HUES48 (cell line): ENCODE results near the gene DGKI.

Experiments
- H3K27ac ChIP-seq: one replicate; pipeline ENCODE4 v1.7.0; 2013; ENCODE audit warnings: low read depth, low read length, inconsistent platforms
- H3K27me3 ChIP-seq: 2 replicates; pipeline ENCODE4 v1.6.1; 2013; ENCODE audit warnings: mild to moderate bottlenecking, low read length; ENCODE audit not compliant: control insufficient read depth, insufficient read depth
- H3K36me3 ChIP-seq: 2 replicates; pipeline ENCODE4 v1.6.1; 2013; ENCODE audit warnings: low read length; ENCODE audit not compliant: control insufficient read depth, insufficient read depth
- H3K4me1 ChIP-seq: 2 replicates; pipeline ENCODE4 v1.6.1; 2013; ENCODE audit warnings: mild to moderate bottlenecking, low read length; ENCODE audit not compliant: control insufficient read depth, insufficient read depth
- H3K4me3 ChIP-seq: 2 replicates; pipeline ENCODE4 v1.5.1; 2013; ENCODE audit warnings: mild to moderate bottlenecking, low read depth, low read length
- H3K9ac ChIP-seq: 2 replicates; pipeline ENCODE4 v1.6.1; 2013; ENCODE audit warnings: mild to moderate bottlenecking, low read depth, low read length, moderate library complexity
- H3K9me3 ChIP-seq: 2 replicates; pipeline ENCODE4 v1.6.1; 2013; ENCODE audit warnings: low read length; ENCODE audit not compliant: control insufficient read depth, insufficient read depth

The DGKI gene

DNA sequence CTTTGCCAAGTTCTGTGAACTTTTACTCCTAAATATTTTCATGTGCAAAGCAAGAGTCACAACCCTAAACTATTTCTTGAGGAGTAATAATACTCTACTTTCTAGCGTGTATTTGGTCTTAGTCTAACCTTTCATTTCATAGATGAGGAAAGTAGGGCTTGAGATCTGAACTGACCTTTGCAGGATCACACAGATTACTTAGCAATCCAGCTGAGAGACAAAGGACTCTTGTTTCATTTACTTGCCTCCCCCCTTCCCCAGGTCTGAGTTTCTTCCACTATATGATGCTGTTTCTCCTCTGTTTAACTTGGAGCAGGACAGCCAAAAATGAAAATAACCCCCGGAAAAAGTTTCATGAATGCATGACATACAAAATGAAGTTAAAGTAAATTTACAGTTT, 427.9 kb downstream of the DGKI start:
- Histone ChIP-seq H3K4me3 (no peak overlapping the region), H3K9ac (no peak overlapping the region), H3K27me3 (no peaks in the 10 kb centered on the region), H3K9me3 (peaks cover 6% of the 10 kb centered on the region), H3K27ac (no peak overlapping the region), H3K36me3 (no peaks in the 10 kb centered on the region), H3K4me1 (no peaks in the 10 kb centered on the region)

DNA sequence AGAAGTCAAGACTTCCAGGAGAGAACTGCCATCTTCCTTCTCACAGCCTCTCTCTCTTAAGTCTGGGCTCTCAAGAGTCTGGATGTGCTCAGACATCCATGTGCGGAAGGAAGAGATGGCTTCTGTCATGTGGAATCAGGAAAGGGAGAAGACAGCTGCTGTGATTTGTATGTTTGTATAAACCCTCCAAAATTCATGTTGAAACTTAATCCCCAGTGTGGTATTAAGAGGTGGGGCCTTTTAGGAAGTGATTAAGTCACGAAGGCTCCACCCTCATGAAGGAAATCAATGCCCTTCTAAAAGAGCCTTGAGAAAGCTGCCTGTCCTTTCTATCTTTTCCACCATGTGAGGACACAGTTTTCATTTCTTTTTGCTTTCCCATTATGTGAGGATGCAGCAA, 429.3 kb downstream of the DGKI start:
- no peak overlapping the region for H3K4me3 ChIP-seq
- H3K27me3 ChIP-seq, result no peaks in the 10 kb centered on the region
- H3K9ac ChIP-seq, result no peak overlapping the region
- H3K9me3 ChIP-seq, result no peaks in the 10 kb centered on the region
- H3K4me1 ChIP-seq, result no peaks in the 10 kb centered on the region
- no peak overlapping the region for H3K27ac ChIP-seq
- H3K36me3 ChIP-seq, result no peaks in the 10 kb centered on the region

DNA sequence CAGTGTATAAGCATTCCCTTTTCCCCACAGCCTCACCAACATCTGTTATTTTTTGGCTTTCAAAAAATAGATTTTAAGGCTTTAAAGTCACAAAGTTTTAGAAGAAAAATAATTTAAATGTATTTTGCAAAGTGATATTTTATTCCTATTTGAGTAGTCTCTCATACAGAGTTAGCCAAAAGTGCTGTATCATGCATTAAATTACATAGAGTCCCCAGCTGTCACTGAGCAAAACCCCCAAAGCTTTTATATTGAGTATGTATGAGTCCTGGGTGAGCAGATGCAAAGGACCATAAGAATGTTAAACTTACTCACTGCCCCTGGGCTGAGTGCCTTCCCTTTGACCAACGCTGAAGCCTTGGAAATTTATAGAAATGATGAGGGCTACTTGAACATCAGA, 432.9 kb downstream of the DGKI start:
- Histone ChIP-seq H3K9me3 (no peaks in the 10 kb centered on the region), H3K4me3 (no peak overlapping the region), H3K36me3 (no peaks in the 10 kb centered on the region), H3K9ac (no peak overlapping the region), H3K4me1 (no peaks in the 10 kb centered on the region), H3K27ac (no peak overlapping the region), H3K27me3 (no peaks in the 10 kb centered on the region)

DNA sequence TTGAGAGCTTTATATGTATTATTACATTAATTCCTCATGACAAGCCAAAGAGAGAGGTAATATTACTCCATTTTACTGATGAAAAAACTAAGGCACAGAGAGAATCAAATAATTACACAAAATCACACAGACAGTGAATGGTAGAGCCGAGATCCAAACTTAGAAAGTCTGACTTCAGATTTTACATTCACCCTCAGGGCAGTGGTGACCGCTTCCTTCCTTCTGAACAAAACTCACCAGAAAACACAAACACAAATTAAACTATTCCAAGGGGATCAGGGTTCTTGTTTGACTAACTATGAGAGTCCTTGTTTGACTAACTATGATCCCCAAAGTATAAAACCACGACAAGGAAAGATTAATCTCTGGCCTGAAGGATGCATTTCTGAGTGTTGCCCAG, 435.3 kb downstream of the DGKI start:
- no peak overlapping the region for H3K4me3 ChIP-seq
- no peak overlapping the region for H3K27ac ChIP-seq
- H3K36me3 ChIP-seq, result no peaks in the 10 kb centered on the region
- no peaks in the 10 kb centered on the region for H3K4me1 ChIP-seq
- no peaks in the 10 kb centered on the region for H3K9me3 ChIP-seq
- no peak overlapping the region for H3K9ac ChIP-seq
- H3K27me3 ChIP-seq, result no peaks in the 10 kb centered on the region

DNA sequence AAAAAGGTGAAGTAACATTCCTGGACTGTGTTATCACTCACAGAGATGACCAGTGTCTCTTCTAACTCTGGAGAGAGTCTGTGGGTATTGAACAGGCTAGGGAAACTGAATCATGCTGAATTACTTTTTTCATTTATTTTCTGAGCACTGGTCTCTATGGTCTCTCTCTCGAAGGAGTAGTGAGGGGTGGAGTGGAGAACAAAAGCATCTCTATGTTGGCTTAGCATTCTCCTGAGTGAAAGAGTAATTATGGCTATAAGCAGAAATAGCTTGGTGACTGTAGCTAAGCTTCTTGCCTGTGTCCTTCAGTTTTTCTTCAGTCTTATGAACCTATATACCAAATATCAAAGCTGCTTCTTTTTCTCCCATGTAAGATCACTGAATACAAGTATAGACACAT, 438.6 kb downstream of the DGKI start:
- H3K4me1 ChIP-seq, result peaks cover 15% of the 10 kb centered on the region

DNA sequence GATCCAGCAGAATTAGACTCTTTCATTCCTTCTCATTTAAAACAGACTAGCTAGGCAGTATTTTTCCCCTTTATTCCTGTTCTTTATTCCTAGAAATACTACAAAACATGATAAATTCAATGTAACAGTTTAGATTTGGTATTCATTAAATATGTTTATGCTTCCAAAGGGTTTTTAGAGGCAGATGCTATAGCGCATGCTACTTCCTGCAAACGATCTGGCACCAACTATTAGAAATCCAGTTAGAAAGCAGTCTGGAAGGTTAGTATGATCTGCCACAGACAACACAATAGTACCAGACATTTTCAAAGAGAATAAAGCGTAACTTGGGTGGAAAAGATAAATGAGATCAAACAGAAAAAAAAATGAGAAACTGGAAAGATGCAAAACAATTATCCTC, 439.7 kb downstream of the DGKI start:
- H3K27me3 ChIP-seq, result no peaks in the 10 kb centered on the region
- no peak overlapping the region for H3K27ac ChIP-seq
- H3K4me3 ChIP-seq, result no peak overlapping the region
- H3K36me3 ChIP-seq, result no peaks in the 10 kb centered on the region
- no peaks in the 10 kb centered on the region for H3K9me3 ChIP-seq
- no peak overlapping the region for H3K9ac ChIP-seq
- peaks cover 26% of the 10 kb centered on the region for H3K4me1 ChIP-seq

More for the DNA sequence above, 438.6 kb downstream of the DGKI start:
- no peaks in the 10 kb centered on the region for H3K36me3 ChIP-seq
- H3K27ac ChIP-seq, result no peak overlapping the region
- H3K9ac ChIP-seq, result no peak overlapping the region
- no peaks in the 10 kb centered on the region for H3K9me3 ChIP-seq
- no peak overlapping the region for H3K4me3 ChIP-seq
- no peaks in the 10 kb centered on the region for H3K27me3 ChIP-seq

DNA sequence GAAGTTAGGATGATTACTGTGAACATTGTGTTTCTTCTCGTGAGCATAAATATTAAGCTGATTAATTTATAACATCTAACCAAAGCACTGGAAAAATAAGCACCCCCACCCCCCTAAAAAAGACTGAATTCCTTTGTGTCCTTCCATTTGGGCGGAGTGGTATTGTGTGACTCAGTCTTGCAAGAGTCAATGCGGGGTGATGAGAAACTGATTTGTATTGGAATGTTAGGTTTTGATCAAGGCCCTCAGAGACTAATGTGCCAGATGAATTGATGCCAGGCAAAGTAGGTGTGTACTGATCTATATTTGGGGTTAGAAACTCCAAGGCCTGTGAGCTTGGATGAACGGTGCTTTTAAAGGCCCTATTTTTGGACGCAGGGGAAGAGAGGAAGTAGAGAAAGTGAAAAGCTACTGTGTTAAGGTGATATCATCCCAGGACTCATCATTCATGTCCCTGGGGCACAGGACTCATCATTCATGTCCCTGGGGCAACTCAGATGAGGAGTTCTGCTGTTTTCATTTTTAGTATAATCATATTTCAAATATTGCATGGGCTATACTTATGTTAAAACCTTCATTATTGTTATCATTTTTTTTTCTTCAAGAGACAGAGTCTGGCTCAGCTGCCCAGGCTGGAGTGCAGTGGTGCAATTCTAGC, 442.0 kb downstream of the DGKI start:
- Histone ChIP-seq H3K27me3 (no peaks in the 10 kb centered on the region), H3K4me3 (no peak overlapping the region), H3K9ac (no peak overlapping the region), H3K4me1 (peaks cover 32% of the 10 kb centered on the region), H3K9me3 (no peaks in the 10 kb centered on the region), H3K36me3 (no peaks in the 10 kb centered on the region), H3K27ac (no peak overlapping the region)

DNA sequence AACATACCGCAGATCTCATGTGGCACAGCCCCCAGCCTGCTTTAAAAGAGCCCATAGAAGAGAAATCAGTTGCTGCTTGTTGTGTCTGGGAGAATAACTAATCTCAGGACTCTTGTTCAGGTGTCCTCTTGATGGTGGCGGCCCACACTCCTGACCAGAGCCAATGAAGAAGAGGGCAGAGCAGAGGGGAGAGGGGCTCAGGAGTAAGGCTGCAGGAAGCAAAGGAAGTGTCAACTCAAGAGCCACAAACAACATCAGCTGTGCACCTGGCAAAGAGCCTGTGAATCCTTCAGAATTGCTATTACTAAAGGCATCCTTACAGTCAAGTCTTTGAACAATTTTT, 443.4 kb downstream of the DGKI start:
- Histone ChIP-seq H3K4me3 (peak overlapping the region; percentile 57), H3K27ac (peak overlapping the region; percentile 74)

DNA sequence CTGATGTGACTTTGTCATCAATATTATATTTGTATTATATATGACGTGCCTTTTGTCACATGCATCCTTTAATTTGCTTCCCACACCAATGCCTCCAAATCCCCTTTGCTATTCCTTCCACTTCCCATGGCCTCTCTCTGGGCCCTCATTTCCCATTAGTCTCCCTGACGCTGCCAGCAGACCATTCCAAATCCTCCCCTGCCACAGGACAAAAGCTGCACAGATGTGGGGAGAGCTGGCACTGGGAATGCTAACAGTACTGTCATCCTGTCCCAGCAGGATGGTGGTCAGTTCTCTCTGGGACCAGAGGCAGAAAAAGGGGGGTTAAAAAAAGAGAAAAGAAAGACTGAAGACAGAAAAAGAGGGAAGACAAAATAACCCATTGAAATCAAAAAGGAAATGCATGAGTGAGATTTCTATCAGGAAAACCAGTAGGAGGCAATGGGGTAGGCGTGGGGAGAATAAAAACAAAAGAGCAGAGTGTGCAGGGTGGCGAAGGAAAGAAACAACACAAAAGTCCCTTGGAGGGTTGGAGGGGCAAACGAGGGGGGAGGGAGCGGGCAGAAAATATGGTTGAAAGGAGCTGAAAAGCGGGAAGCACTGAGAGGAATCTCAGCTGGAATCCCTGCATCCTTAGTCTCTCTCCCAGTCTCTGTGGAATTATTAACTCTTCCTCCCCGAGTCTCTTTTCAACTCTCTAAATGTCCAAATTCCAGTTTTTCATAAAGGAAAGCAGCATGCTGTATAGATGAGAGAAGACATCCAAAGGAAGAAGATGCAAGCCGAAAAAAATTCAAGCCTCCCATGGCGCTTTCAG, 444.0 kb downstream of the DGKI start:
- Histone ChIP-seq H3K27ac (peak overlapping the region; percentile 74), H3K36me3 (no peaks in the 10 kb centered on the region), H3K9ac (no peak overlapping the region), H3K4me1 (peaks cover 32% of the 10 kb centered on the region), H3K4me3 (peak overlapping the region; percentile 57), H3K9me3 (no peaks in the 10 kb centered on the region), H3K27me3 (no peaks in the 10 kb centered on the region)

More for the DNA sequence above, 443.4 kb downstream of the DGKI start:
- no peaks in the 10 kb centered on the region for H3K9me3 ChIP-seq
- H3K4me1 ChIP-seq, result peaks cover 32% of the 10 kb centered on the region
- H3K27me3 ChIP-seq, result no peaks in the 10 kb centered on the region
- no peaks in the 10 kb centered on the region for H3K36me3 ChIP-seq
- H3K9ac ChIP-seq, result no peak overlapping the region

DNA sequence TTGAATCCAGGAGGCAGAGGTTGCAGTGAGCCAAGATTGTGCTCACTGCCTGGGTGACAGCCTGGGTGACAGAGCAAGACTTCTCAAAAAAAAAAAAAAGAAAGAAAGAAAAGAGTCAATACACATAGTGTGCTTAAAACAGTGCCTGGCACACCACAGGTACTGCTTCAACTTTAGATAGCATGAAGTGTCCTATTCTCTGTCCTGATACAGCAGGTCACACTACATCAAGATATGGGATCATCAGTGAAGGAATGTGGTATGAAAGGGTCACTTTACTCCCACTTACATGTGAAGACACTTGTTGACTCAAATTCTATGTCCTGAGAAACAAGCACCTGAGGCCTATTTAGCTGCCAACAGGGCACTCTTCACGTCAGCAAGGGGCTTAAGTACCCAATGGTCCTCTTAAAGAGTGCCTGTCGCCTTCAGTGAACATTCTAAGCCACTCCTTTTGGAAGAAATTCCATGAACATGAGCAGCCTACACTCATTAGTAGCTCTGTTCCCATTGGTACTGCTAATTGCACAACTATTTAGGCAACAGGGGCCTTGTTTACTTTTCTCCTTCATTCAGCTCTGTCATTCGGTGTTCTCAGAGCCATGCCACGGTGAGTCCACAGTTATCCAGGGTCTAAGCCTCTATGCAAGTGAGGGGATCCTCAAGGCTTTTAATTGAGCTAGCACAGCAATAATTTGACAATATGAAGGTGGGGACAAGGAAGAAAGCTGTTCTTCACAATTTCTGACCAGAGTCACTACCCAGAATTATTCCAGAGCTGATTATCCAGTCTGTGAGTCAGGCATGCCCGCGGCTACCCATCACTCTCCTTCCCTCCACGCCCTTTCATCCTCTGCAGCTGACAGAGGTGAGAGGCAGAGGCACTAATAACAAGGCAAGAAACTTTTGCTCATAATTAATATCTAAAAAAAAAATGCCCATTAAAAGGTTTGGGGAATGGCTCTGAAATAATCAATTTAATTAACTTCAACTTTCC, 446.6 kb downstream of the DGKI start:
- no peak overlapping the region for H3K27ac ChIP-seq

More for the DNA sequence above, 446.6 kb downstream of the DGKI start:
- Histone ChIP-seq H3K36me3 (no peaks in the 10 kb centered on the region), H3K27me3 (no peaks in the 10 kb centered on the region), H3K4me3 (no peak overlapping the region), H3K4me1 (peaks cover 32% of the 10 kb centered on the region), H3K9ac (no peak overlapping the region), H3K9me3 (no peaks in the 10 kb centered on the region)
